ENCODE measurements around the gene MYO1C. TPM values are rescaled to one million over a fixed set of nuclear protein-coding genes. Genes with fewer than 3 reads are reported as not detected.

MYO1C gene
- total and polyA plus RNA-seq, 2 of the 8 experiments (the other 6 are each of a cell fraction or from before 2014, with no cell fraction given) = 40.1 to 78.6 TPM

DNA sequence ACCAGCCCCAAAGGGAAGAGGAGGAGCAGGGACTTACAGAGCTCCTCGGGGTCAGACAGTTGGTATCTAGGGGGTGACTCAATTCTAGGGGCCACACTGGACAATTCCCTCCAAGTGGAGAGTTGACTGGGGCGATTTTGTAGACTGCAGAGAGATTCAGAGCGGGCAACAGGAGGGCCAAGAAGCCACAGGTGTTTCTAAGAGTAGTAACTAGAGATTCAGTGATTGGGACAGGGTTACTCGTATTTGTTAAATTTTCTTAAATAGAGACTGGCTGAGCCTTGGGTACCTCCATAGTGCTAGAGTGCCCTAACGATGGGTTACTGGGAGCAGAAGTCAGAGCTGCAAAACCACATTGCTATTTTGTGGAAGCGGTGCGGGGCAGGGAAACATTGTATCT, 27.2 kb upstream of the MYO1C start (continued):
- TF ChIP-seq SP4 (IDR thresholded peaks at IDR 0.05; ENCODE audit: low read length) (no peak), KDM1A (IDR thresholded peaks at IDR 0.05; ENCODE audit: borderline replicate concordance, low read length) (no peak), ZNF274 (IDR thresholded peaks at IDR 0.05; ENCODE audit: borderline replicate concordance, extremely low read depth, low read length) (no peak), CHD1 (IDR thresholded peaks at IDR 0.05; ENCODE audit: low read depth, low read length) (no peak), GTF2F1 (IDR thresholded peaks at IDR 0.05; ENCODE audit: borderline replicate concordance, low read depth, low read length) (no peak), TAF7 (optimal IDR thresholded peaks at IDR 0.05; ENCODE audit: borderline replicate concordance, low read depth, low read length) (no peak), RBBP5 (IDR thresholded peaks at IDR 0.05; ENCODE audit: borderline replicate concordance, low read depth, low read length) (no peak)
